ENCODE results near the gene CA14. TPM values are rescaled to one million over a fixed set of nuclear protein-coding genes. Genes with fewer than 3 reads are reported as not detected.
"Not testable (repeated sequence)": the region's sequence is repeated elsewhere in the genome, so short reads cannot be mapped to it uniquely, and the experiment has no call there.

Gene CA14
- total RNA-seq, 1 donor from 2014 or later, result 0.55 TPM

- Histone ChIP-seq H3K36me3 (peaks cover 80% of the 10 kb centered on the region), H3K4me3 (no peak overlapping the region)
- intact Hi-C loops (cut with DNase I), result no loop called here
Measured at GRCh38 chr1:150226486-150226885, 31.1 kb upstream of the CA14 start.

GRCh38 chr1:150227228-150227627, 30.3 kb upstream of the CA14 start:
- no peaks in the 10 kb centered on the region for H3K4me1 ChIP-seq
- no peak overlapping the region for H3K4me3 ChIP-seq
- intact Hi-C loops (cut with DNase I), result no loop called here
- peaks cover 73% of the 10 kb centered on the region for H3K36me3 ChIP-seq
- H3K27ac ChIP-seq, result no peak overlapping the region
- DNase-seq (no peak), ATAC-seq (no peak)
- H3K9me3 ChIP-seq, result no peaks in the 10 kb centered on the region
- no peak for TF ChIP-seq CTCF (IDR thresholded peaks at IDR 0.05)
- H3K27me3 ChIP-seq, result no peaks in the 10 kb centered on the region

More at GRCh38 chr1:150226486-150226885, 31.1 kb upstream of the CA14 start:
- H3K9me3 ChIP-seq, result no peaks in the 10 kb centered on the region
- no peaks in the 10 kb centered on the region for H3K27me3 ChIP-seq
- no peak overlapping the region for H3K27ac ChIP-seq
- H3K4me1 ChIP-seq, result no peaks in the 10 kb centered on the region
- TF ChIP-seq CTCF (IDR thresholded peaks at IDR 0.05), result no peak
- DNase-seq (no peak), ATAC-seq (no peak)

GRCh38 chr1:150228246-150228645, 29.3 kb upstream of the CA14 start:
- H3K4me3 ChIP-seq; H3K27ac ChIP-seq; H3K27me3 ChIP-seq; H3K9me3 ChIP-seq; H3K4me1 ChIP-seq; intact Hi-C loops (cut with DNase I); ATAC-seq: not testable (repeated sequence)
- peaks cover 63% of the 10 kb centered on the region for H3K36me3 ChIP-seq
- peak; percentile 39 for DNase-seq

GRCh38 chr1:150232921-150233320, 24.7 kb upstream of the CA14 start:
- ATAC-seq; H3K27me3 ChIP-seq; intact Hi-C loops (cut with DNase I); H3K9me3 ChIP-seq: not testable (repeated sequence)
- peak; percentile 53 for DNase-seq
- peaks cover 24% of the 10 kb centered on the region for H3K36me3 ChIP-seq
- H3K4me3 ChIP-seq, result peak overlapping the region; percentile 84
- H3K4me1 ChIP-seq, result peaks cover 18% of the 10 kb centered on the region
- H3K27ac ChIP-seq, result peak overlapping the region; percentile 97

GRCh38 chr1:150233359-150234308, 23.9 kb upstream of the CA14 start:
- intact Hi-C loops (cut with DNase I), result no loop called here
- TF ChIP-seq CTCF (IDR thresholded peaks at IDR 0.05), result no peak
- H3K36me3 ChIP-seq, result peaks cover 16% of the 10 kb centered on the region
- DNase-seq (peak; percentile 72), ATAC-seq (peak; percentile 11)
- H3K4me3 ChIP-seq, result peak overlapping the region; percentile 84
- peak overlapping the region; percentile 97 for H3K27ac ChIP-seq
- no peaks in the 10 kb centered on the region for H3K27me3 ChIP-seq
- no peaks in the 10 kb centered on the region for H3K9me3 ChIP-seq
- H3K4me1 ChIP-seq, result peaks cover 18% of the 10 kb centered on the region

- Histone ChIP-seq H3K36me3 (peaks cover 10% of the 10 kb centered on the region), H3K4me1 (peaks cover 18% of the 10 kb centered on the region), H3K9me3 (no peaks in the 10 kb centered on the region), H3K4me3 (peak overlapping the region; percentile 84), H3K27ac (peak overlapping the region; percentile 97), H3K27me3 (no peaks in the 10 kb centered on the region)
- intact Hi-C loops (cut with DNase I), result no loop called here
- ATAC-seq (no peak), DNase-seq (no peak)
- no peak for TF ChIP-seq CTCF (IDR thresholded peaks at IDR 0.05)
Measured at GRCh38 chr1:150234309-150234565, 23.3 kb upstream of the CA14 start.
